LNCaP clone FGC (cell line): ENCODE measurements around the gene CLDN9.
A peak's percentile ranks its signal among the peaks of the same experiment; 100 is the strongest.

ENCODE experiments used
- DNase-seq: peaks from one replicate; pipeline ENCODE4 v3.0.0-alpha.2; 2011; ENCODE audit warnings: low read depth
- H3K4me3 ChIP-seq: 2 replicates; pipeline ENCODE4 v1.5.1; 2011; ENCODE audit warnings: mild to moderate bottlenecking, low read depth, low read length, control low read depth
- CTCF ChIP-seq: IDR thresholded peaks from 2 replicates; pipeline ENCODE4 v1.5.1; 2012; ENCODE audit warnings: mild to moderate bottlenecking; ENCODE audit not compliant: control insufficient read depth, insufficient read depth; ENCODE audit errors: extremely low read depth

CLDN9 gene

GRCh38 chr16:3059723-3060242, 47.1 kb downstream of the CLDN9 start:
- DNase-seq: no peak
- TF ChIP-seq CTCF: no peak
- H3K4me3 ChIP-seq: peak overlapping the region; percentile 90

- TF ChIP-seq CTCF: no peak
- no peak for DNase-seq
- no peak overlapping the region for H3K4me3 ChIP-seq
These were observed 47.8 kb downstream of the CLDN9 start for GRCh38 chr16:3060339-3061127.

GRCh38 chr16:3062553-3062952, 49.8 kb downstream of the CLDN9 start:
- no peak for TF ChIP-seq CTCF

GRCh38 chr16:3063625-3064386, 51.1 kb downstream of the CLDN9 start:
- no peak for DNase-seq
- no peak overlapping the region for H3K4me3 ChIP-seq
- TF ChIP-seq CTCF: no peak

More at GRCh38 chr16:3062553-3062952, 49.8 kb downstream of the CLDN9 start:
- no peak for DNase-seq
- no peak overlapping the region for H3K4me3 ChIP-seq
